Lung (tissue), 12 donors: ENCODE results near the gene AK8. TPM values are rescaled to one million over a fixed set of nuclear protein-coding genes. Genes with fewer than 3 reads are reported as not detected.
"Not testable (repeated sequence)": the region's sequence is repeated elsewhere in the genome, so short reads cannot be mapped to it uniquely, and the experiment has no call there.

Experiments used
- ATAC-seq: fragments of 200-7000 bp; cut with Tn5 transposase; one replicate; pipeline ENCODE4 v1.9.1; 2020; ENCODE audit warnings: moderate number of reproducible peaks; ENCODE audit not compliant: insufficient read depth, low FRiP score
- DNase-seq, 3 donors: peaks; one replicate each; pipeline ENCODE4 v3.0.0-alpha.2; 2013 to 2017
- H3K27ac ChIP-seq, 2 donors: one replicate each; pipeline ENCODE4 v1.5.1; 2013; ENCODE audit warnings: mild to moderate bottlenecking in 2 of 2, moderate library complexity in 2 of 2, control low read depth in 1 of 2, inconsistent platforms in 1 of 2, low read depth in 1 of 2, low read length in 1 of 2
- H3K27me3 ChIP-seq, 3 donors: one replicate each; pipeline ENCODE4 v1.5.1; 2013; ENCODE audit warnings: low read length in 2 of 3; ENCODE audit not compliant: control insufficient read depth in 3 of 3, insufficient read depth in 3 of 3
- H3K36me3 ChIP-seq, 4 donors: one replicate each; pipeline ENCODE4 v1.5.1; 2013; ENCODE audit warnings: low read length in 4 of 4, mild to moderate bottlenecking in 1 of 4, moderate library complexity in 1 of 4; ENCODE audit not compliant: control insufficient read depth in 4 of 4, insufficient read depth in 4 of 4
- H3K4me1 ChIP-seq, 5 donors: one replicate each; pipeline ENCODE4 v1.5.1; 2013; ENCODE audit warnings: low read length in 5 of 5, mild to moderate bottlenecking in 2 of 5, moderate library complexity in 1 of 5; ENCODE audit not compliant: control insufficient read depth in 5 of 5, insufficient read depth in 5 of 5
- H3K4me3 ChIP-seq: one replicate; pipeline ENCODE4 v1.5.1; 2013; ENCODE audit warnings: mild to moderate bottlenecking, control low read depth, moderate library complexity
- H3K9ac ChIP-seq, 2 donors: one replicate each; pipeline ENCODE4 v1.5.1; 2013; ENCODE audit warnings: low read length in 2 of 2, control low read depth in 1 of 2; ENCODE audit not compliant: insufficient read depth in 1 of 2
- H3K9me3 ChIP-seq, 4 donors: one replicate each; pipeline ENCODE4 v1.5.1; 2013; ENCODE audit warnings: low read length in 3 of 4, mild to moderate bottlenecking in 1 of 4, moderate library complexity in 1 of 4; ENCODE audit not compliant: control insufficient read depth in 4 of 4, insufficient read depth in 3 of 4
- WGBS, 2 donors: extraction: QIAGEN DNeasy Blood & Tissue Kit; methylation state at CpG; one replicate each; pipeline ENCODE4 v1.1.7; 2013; 5-methylcytosine and 5-hydroxymethylcytosine counted together
- polyA plus RNA-seq, 2 donors: library from polyadenylated mRNA; stranded (reverse); fragments of 200-250 nt; gene quantifications; one replicate each; pipeline ENCODE4 v1.2.1, GENCODE V29; 2013
- total RNA-seq, 2 donors: library from RNA; depleted of rRNA in 1 of 2; stranded (reverse); fragments of >200 nt in 1 of 2; gene quantifications; one replicate each; pipeline ENCODE4 v1.2.1, GENCODE V29; 2014 to 2021
- TF ChIP-seq, protein P1 (sequence below): IDR thresholded peaks from 2 replicates; pipeline ENCODE4 v1.5.1; 2012; ENCODE audit warnings: mild to moderate bottlenecking; ENCODE audit errors: control extremely low read depth, extremely low read depth
- donor health status: control.
- donor health status: control.
- donor health status: Bipolar disorder and iron deficiency.
- donor health status: healthy.
- donor health status: DM: yes; HTN: yes; CAD: no.

The AK8 gene
- total and polyA plus RNA-seq, 4 donors = 1.9 to 10.6 (median 3.7) TPM

DNA sequence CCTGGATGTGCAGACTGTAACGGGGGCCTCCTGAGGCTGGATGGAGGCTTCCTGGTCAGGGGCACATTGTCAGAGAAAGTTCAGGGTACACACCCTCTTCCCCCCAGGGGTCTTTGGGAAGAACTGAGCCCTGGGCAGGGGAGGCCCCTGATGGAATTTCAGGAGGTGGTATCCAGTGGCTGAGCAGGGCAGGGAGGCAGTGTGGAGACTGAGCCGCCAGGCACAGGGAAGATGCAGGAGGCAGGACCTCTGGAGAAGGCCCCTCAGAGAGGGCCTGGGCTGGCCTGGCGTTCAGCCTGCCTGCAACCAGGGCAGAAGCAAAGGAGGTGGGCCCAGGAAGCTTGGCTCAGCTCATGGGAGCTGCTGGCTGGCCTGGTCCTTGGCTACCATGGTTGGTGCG is 154.3 kb downstream of the AK8 start:
- TF ChIP-seq, protein P1, sequence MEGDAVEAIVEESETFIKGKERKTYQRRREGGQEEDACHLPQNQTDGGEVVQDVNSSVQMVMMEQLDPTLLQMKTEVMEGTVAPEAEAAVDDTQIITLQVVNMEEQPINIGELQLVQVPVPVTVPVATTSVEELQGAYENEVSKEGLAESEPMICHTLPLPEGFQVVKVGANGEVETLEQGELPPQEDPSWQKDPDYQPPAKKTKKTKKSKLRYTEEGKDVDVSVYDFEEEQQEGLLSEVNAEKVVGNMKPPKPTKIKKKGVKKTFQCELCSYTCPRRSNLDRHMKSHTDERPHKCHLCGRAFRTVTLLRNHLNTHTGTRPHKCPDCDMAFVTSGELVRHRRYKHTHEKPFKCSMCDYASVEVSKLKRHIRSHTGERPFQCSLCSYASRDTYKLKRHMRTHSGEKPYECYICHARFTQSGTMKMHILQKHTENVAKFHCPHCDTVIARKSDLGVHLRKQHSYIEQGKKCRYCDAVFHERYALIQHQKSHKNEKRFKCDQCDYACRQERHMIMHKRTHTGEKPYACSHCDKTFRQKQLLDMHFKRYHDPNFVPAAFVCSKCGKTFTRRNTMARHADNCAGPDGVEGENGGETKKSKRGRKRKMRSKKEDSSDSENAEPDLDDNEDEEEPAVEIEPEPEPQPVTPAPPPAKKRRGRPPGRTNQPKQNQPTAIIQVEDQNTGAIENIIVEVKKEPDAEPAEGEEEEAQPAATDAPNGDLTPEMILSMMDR = no peak
- no peak overlapping the region for H3K4me3 ChIP-seq
- peaks cover 0 to 2% (median 0%) of the 10 kb centered on the region in 4 donors for H3K9me3 ChIP-seq
- H3K9ac ChIP-seq = no peak overlapping the region
- H3K27me3 ChIP-seq = peaks cover 0 to 3% (median 0%) of the 10 kb centered on the region in 3 donors
- 89 to 92% methylated on average over 4 of the region's 4 CpGs for WGBS, 2 donors
- no peaks in the 10 kb centered on the region for H3K4me1 ChIP-seq
- H3K27ac ChIP-seq = no peak overlapping the region
- ATAC-seq (no peak), DNase-seq (no peak)
- H3K36me3 ChIP-seq = no peaks in the 10 kb centered on the region

DNA sequence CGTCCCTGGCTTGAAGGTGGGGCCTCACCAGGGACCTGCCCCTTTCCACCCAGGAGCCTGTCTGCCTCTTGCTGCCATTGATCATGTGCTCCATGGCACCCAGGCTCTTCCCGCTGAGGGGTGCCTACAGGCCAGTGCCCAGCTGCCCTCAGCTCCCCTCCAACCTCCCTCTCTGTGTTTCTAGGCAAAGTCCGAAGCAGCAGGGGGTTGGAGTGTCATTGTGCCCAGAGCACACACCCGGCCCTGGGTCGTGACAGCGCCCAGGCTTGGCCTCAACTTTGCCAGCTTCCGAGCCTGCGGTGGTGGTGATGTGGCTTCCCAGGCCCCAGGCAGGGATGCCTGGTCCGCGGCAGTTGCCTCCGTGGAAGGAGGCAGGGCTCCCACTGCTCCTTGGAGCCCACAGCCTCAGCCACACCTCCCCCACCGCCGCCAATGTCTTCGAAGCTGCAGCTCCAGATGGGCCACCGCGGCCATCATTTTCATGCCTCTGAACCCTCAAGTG is 155.5 kb downstream of the AK8 start:
- H3K27ac ChIP-seq = no peak overlapping the region
- 90% methylated on average over 16 of the region's 16 CpGs for WGBS, 2 donors
- no peaks in the 10 kb centered on the region for H3K4me1 ChIP-seq
- no peaks in the 10 kb centered on the region for H3K27me3 ChIP-seq
- no peak for ATAC-seq
- no peak overlapping the region for H3K4me3 ChIP-seq
- DNase-seq = no peak
- TF ChIP-seq, protein P1 = no peak
- no peak overlapping the region for H3K9ac ChIP-seq
- H3K9me3 ChIP-seq = peaks cover 0 to 2% (median 0%) of the 10 kb centered on the region in 4 donors
- no peaks in the 10 kb centered on the region for H3K36me3 ChIP-seq

GRCh38 chr9:132721661-132722060 is 156.4 kb downstream of the AK8 start:
- WGBS, 2 donors = 85 to 92% methylated on average over 12 of the region's 12 CpGs
- no peak for DNase-seq
- Histone ChIP-seq H3K4me1 (no peaks in the 10 kb centered on the region), H3K27me3 (no peaks in the 10 kb centered on the region), H3K36me3 (no peaks in the 10 kb centered on the region), H3K27ac (no peak overlapping the region), H3K4me3 (no peak overlapping the region), H3K9ac (no peak overlapping the region), H3K9me3 (peaks cover 0 to 2% (median 0%) of the 10 kb centered on the region in 4 donors)
- no peak for ATAC-seq
- TF ChIP-seq, protein P1 = no peak

- not testable (repeated sequence) for H3K27ac ChIP-seq, H3K36me3 ChIP-seq, ATAC-seq, H3K9me3 ChIP-seq, DNase-seq, H3K4me3 ChIP-seq, H3K4me1 ChIP-seq, H3K27me3 ChIP-seq, H3K9ac ChIP-seq
- WGBS, 2 donors = 59 to 70% methylated on average over 8 of the region's 8 CpGs
Measured at GRCh38 chr9:132718381-132718928, 159.6 kb downstream of the AK8 start.
